ENCODE measurements around the gene CHST8.

GRCh38 chr19:33777351-33777750 lies 155.6 kb downstream of the CHST8 start:
- TF ChIP-seq CTCF (IDR thresholded peaks at IDR 0.05; ENCODE audit: insufficient read depth, low read depth, low read length) (no peak), EZH2 (IDR thresholded peaks at IDR 0.05; ENCODE audit: insufficient read depth, low read length) (no peak)
